Fibroblast of lung (primary cell): Measurements from ENCODE around the gene PSMB11.

Experiments
- EZH2 ChIP-seq: IDR thresholded peaks from 2 replicates; pipeline ENCODE4 v1.5.1; 2012; ENCODE audit warnings: low read length, control low read depth, mild to moderate bottlenecking; ENCODE audit errors: missing control alignments
- TF ChIP-seq, protein P1 (sequence below), 2 donors: IDR thresholded peaks in 1 of 2; conservative IDR thresholded peaks in 1 of 2; 1 replicate in 1 of 2; 2 replicates in 1 of 2; pipeline ENCODE4 v1.5.1; 2011 to 2012; ENCODE audit warnings: low read length in 2 of 2, control low read depth in 1 of 2, inconsistent platforms in 1 of 2, low read depth in 1 of 2, mild to moderate bottlenecking in 1 of 2

DNA sequence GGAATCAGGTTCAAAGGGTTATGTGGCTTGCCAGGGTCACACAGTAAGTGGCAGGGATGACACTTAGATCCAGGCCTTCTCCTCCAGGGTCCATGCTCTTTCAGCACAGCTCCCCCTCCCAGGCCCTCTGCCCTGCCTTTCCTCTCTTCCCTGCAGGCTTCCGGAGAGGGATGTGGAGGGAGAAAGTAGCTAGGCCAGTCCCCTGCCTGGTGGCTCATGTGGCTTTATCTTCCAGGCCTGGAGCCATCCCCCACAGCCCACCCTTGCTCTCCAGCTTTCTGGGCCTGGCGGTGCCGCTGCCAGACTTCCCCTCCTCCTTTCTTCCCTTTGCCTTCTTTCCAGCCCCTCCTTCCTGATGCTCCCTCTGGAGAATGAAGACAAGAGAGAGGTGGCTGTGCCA lies 1.7 kb downstream of the PSMB11 start:
- TF ChIP-seq, protein P1, sequence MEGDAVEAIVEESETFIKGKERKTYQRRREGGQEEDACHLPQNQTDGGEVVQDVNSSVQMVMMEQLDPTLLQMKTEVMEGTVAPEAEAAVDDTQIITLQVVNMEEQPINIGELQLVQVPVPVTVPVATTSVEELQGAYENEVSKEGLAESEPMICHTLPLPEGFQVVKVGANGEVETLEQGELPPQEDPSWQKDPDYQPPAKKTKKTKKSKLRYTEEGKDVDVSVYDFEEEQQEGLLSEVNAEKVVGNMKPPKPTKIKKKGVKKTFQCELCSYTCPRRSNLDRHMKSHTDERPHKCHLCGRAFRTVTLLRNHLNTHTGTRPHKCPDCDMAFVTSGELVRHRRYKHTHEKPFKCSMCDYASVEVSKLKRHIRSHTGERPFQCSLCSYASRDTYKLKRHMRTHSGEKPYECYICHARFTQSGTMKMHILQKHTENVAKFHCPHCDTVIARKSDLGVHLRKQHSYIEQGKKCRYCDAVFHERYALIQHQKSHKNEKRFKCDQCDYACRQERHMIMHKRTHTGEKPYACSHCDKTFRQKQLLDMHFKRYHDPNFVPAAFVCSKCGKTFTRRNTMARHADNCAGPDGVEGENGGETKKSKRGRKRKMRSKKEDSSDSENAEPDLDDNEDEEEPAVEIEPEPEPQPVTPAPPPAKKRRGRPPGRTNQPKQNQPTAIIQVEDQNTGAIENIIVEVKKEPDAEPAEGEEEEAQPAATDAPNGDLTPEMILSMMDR (conservative IDR thresholded peaks at IDR 0.05 in 1 of 2, IDR thresholded peaks at IDR 0.05 in 1 of 2; ENCODE audit: low read depth in 1 of 2, low read length in 2 of 2) = no peak
- no peak for TF ChIP-seq EZH2
